Memory B cell (primary cell): ENCODE results near the gene SLC17A7.

Source experiments
- ATAC-seq: fragments of 150-1000 bp; cut with Tn5 transposase; 2 replicates; pipeline ENCODE4 v1.10.0; 2021; ENCODE audit warnings: low read depth, mild to moderate bottlenecking, moderate library complexity
- DNase-seq, 2 donors: peaks; one replicate each; pipeline ENCODE4 v3.0.0; 2022; ENCODE audit warnings: low spot score in 2 of 2
- H3K27ac Mint-ChIP-seq: one replicate; pipeline ENCODE4 v1.8.0; 2022; ENCODE audit warnings: mild to moderate bottlenecking, moderate library complexity, mixed read lengths
- H3K27me3 Mint-ChIP-seq: one replicate; pipeline ENCODE4 v1.8.0; 2022; ENCODE audit warnings: mixed read lengths
- H3K36me3 Mint-ChIP-seq: one replicate; pipeline ENCODE4 v1.8.0; 2022; ENCODE audit warnings: mild to moderate bottlenecking, mixed read lengths
- H3K4me1 Mint-ChIP-seq: one replicate; pipeline ENCODE4 v1.8.0; 2022; ENCODE audit warnings: mixed read lengths
- H3K4me3 Mint-ChIP-seq: one replicate; pipeline ENCODE4 v1.8.0; 2022; ENCODE audit warnings: mild to moderate bottlenecking, moderate library complexity, mixed read lengths
- H3K9me3 Mint-ChIP-seq: one replicate; pipeline ENCODE4 v1.8.0; 2022; ENCODE audit warnings: mixed read lengths

The SLC17A7 gene

GRCh38 chr19:49443366-49444099, 2.2 kb upstream of the SLC17A7 start:
- H3K4me3 Mint-ChIP-seq = peak overlapping the region; percentile 86
- peak; percentile 94 to 96 for DNase-seq
- H3K36me3 Mint-ChIP-seq = peaks cover 11% of the 10 kb centered on the region
- peaks cover 27% of the 10 kb centered on the region for H3K27me3 Mint-ChIP-seq
- peak; percentile 85 for ATAC-seq
- H3K4me1 Mint-ChIP-seq = peaks cover 31% of the 10 kb centered on the region
- no peaks in the 10 kb centered on the region for H3K9me3 Mint-ChIP-seq
- H3K27ac Mint-ChIP-seq = peak overlapping the region; percentile 92

DNA sequence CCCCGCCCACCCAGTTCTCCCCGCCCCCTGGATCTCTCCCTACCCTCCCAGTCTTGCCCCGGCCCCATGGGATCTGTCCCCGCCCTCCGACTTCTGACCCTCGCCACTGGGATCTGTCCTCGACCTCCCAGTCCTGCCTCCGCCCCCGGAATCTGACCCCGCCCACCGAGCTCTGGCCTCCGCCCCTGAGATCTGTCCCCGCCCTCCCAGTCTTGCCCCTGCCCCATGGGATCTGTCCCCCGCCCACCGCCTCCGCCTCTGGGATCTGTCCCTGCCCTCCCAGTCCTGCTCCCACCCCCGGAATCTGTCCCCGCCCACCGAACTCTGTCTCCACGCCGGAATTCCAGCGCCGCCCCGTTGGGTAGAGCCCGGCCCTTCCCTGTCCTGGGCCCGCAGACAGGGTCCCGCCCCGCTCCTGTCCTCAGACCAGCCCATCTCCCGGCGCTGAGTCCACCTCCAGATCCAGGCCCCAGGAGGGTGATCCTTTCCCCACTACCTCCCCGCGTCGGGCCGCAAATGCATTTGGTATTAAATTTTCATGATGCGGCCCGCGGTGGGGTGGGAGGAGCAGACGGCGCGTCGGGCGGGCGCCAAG, 1.5 kb upstream of the SLC17A7 start:
- Mint-ChIP-seq H3K9me3 (no peaks in the 10 kb centered on the region), H3K27me3 (peaks cover 33% of the 10 kb centered on the region), H3K27ac (peak overlapping the region; percentile 92), H3K4me1 (peaks cover 30% of the 10 kb centered on the region), H3K36me3 (peaks cover 7% of the 10 kb centered on the region), H3K4me3 (peak overlapping the region; percentile 86)
- ATAC-seq (peak; percentile 23), DNase-seq (no peak)

DNA sequence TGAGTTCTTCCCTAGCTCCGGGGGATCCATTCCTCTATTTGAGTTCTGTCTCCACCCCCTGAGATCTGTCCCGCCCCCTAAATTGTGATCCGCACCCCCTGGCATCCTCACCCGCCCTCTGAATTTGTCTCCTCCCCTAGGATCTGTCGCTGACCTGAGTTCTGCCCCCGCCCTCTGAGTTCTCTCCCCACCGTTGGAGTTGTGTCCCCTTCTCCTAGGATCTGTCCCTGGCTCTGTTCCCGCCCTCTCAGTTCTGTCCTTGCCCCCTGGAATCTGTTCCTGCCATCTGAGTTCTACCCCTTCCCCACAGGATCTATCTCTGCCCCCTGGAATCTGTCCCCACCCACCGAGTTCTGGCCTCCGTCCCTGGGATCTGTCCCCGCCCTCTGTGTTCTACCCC, 1.0 kb upstream of the SLC17A7 start:
- H3K27me3 Mint-ChIP-seq = peaks cover 38% of the 10 kb centered on the region
- no peak for DNase-seq
- H3K4me1 Mint-ChIP-seq = peaks cover 34% of the 10 kb centered on the region
- no peaks in the 10 kb centered on the region for H3K9me3 Mint-ChIP-seq
- no peak for ATAC-seq
- peaks cover 7% of the 10 kb centered on the region for H3K36me3 Mint-ChIP-seq
- H3K4me3 Mint-ChIP-seq = peak overlapping the region; percentile 86
- H3K27ac Mint-ChIP-seq = peak overlapping the region; percentile 56

DNA sequence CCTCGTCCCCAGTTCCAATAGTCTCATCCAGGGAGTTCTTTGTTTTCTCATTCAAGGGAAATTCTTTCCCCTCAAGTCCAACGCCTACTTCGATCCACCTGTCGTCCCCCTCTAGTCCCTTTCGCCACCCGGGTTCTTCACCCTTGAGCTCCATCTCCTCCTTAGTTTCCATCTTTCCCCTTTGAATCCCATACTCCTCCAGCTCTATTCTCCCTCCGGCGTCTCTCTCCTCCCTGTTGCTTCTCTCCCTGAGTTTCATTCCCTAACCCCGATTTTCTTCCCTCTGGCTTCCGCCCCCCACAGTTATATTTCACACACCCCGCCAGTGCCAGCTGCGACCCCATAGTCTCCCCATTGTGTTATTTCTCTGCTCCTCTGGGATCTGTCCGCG, 628 bp upstream of the SLC17A7 start:
- peak overlapping the region; percentile 86 for H3K4me3 Mint-ChIP-seq
- peak overlapping the region; percentile 56 for H3K27ac Mint-ChIP-seq
- no peaks in the 10 kb centered on the region for H3K9me3 Mint-ChIP-seq
- H3K4me1 Mint-ChIP-seq = peaks cover 35% of the 10 kb centered on the region
- H3K36me3 Mint-ChIP-seq = peaks cover 7% of the 10 kb centered on the region
- H3K27me3 Mint-ChIP-seq = peaks cover 41% of the 10 kb centered on the region
- ATAC-seq = no peak
- DNase-seq = no peak

GRCh38 chr19:49440439-49441209, 703 bp downstream of the SLC17A7 start:
- Mint-ChIP-seq H3K9me3 (no peaks in the 10 kb centered on the region), H3K36me3 (peaks cover 7% of the 10 kb centered on the region), H3K27me3 (peaks cover 49% of the 10 kb centered on the region), H3K27ac (no peak overlapping the region), H3K4me1 (peaks cover 43% of the 10 kb centered on the region), H3K4me3 (peak overlapping the region; percentile 39)
- no peak for ATAC-seq
- no peak for DNase-seq

DNA sequence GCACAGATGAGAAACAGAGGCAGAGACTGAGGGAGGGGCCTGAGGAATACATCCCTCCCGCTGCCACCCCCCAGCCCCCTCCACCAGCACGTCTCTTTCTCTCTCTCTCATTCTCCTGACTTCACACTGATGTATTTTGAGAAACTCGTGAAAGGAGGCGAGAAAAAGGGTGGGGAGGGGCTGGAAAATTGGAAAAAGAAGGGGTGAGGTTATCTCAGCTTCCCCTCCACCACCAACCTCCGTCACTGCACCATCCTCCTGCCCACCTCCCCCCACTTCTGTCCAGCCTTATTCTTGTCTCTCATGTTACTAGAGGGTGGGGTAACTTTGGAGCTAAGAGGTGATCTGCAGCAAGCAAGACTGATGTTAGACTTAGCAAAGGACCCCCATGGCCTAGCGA, 1.5 kb downstream of the SLC17A7 start:
- no peak for ATAC-seq
- Mint-ChIP-seq H3K36me3 (peaks cover 7% of the 10 kb centered on the region), H3K27ac (no peak overlapping the region), H3K4me1 (peaks cover 43% of the 10 kb centered on the region), H3K9me3 (no peaks in the 10 kb centered on the region), H3K27me3 (peaks cover 53% of the 10 kb centered on the region), H3K4me3 (no peak overlapping the region)
- no peak for DNase-seq

GRCh38 chr19:49438261-49438660, 3.1 kb downstream of the SLC17A7 start:
- H3K4me1 Mint-ChIP-seq = peaks cover 40% of the 10 kb centered on the region
- no peak for DNase-seq
- H3K27me3 Mint-ChIP-seq = peaks cover 59% of the 10 kb centered on the region
- H3K36me3 Mint-ChIP-seq = peaks cover 7% of the 10 kb centered on the region
- H3K4me3 Mint-ChIP-seq = no peak overlapping the region
- no peak overlapping the region for H3K27ac Mint-ChIP-seq
- no peak for ATAC-seq
- no peaks in the 10 kb centered on the region for H3K9me3 Mint-ChIP-seq

DNA sequence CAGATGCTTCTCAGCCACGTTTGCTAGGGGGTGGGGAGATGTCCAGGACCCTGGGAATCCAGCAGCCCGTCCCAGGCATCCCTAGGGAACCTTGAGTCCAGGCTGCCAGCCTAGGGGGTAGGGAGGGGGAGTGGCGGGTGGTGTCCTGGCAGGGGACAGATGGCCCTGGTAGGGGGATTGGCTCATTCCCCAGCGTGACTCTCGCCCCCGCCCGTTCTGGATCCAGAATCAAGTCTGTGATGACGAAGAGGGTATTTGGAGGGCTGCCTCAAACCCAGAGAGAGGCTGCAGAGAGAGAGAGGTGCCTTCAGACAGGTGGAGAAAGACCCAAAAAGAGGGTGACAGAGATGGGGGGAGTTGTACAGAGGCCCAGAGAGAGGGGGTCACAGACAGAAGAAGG, 4.1 kb downstream of the SLC17A7 start:
- H3K4me1 Mint-ChIP-seq = peaks cover 37% of the 10 kb centered on the region
- DNase-seq (no peak), ATAC-seq (no peak)
- peaks cover 7% of the 10 kb centered on the region for H3K36me3 Mint-ChIP-seq
- no peak overlapping the region for H3K4me3 Mint-ChIP-seq
- H3K9me3 Mint-ChIP-seq = no peaks in the 10 kb centered on the region
- peaks cover 61% of the 10 kb centered on the region for H3K27me3 Mint-ChIP-seq
- peak overlapping the region; percentile 22 for H3K27ac Mint-ChIP-seq

- Mint-ChIP-seq H3K4me3 (no peak overlapping the region), H3K9me3 (no peaks in the 10 kb centered on the region)
- no peak for DNase-seq
These were observed 4.8 kb downstream of the SLC17A7 start for GRCh38 chr19:49436381-49437017.

GRCh38 chr19:49435670-49436069, 5.7 kb downstream of the SLC17A7 start:
- H3K36me3 Mint-ChIP-seq = peaks cover 2% of the 10 kb centered on the region
- ATAC-seq (no peak), DNase-seq (no peak)
- H3K4me3 Mint-ChIP-seq = no peak overlapping the region
- H3K27me3 Mint-ChIP-seq = peaks cover 58% of the 10 kb centered on the region
- H3K27ac Mint-ChIP-seq = no peak overlapping the region
- H3K9me3 Mint-ChIP-seq = no peaks in the 10 kb centered on the region
- H3K4me1 Mint-ChIP-seq = peaks cover 33% of the 10 kb centered on the region

More at GRCh38 chr19:49436381-49437017, 4.8 kb downstream of the SLC17A7 start:
- Mint-ChIP-seq H3K27me3 (peaks cover 58% of the 10 kb centered on the region), H3K27ac (peak overlapping the region; percentile 22), H3K36me3 (peaks cover 4% of the 10 kb centered on the region), H3K4me1 (peaks cover 33% of the 10 kb centered on the region)
- ATAC-seq = peak; percentile 61

DNA sequence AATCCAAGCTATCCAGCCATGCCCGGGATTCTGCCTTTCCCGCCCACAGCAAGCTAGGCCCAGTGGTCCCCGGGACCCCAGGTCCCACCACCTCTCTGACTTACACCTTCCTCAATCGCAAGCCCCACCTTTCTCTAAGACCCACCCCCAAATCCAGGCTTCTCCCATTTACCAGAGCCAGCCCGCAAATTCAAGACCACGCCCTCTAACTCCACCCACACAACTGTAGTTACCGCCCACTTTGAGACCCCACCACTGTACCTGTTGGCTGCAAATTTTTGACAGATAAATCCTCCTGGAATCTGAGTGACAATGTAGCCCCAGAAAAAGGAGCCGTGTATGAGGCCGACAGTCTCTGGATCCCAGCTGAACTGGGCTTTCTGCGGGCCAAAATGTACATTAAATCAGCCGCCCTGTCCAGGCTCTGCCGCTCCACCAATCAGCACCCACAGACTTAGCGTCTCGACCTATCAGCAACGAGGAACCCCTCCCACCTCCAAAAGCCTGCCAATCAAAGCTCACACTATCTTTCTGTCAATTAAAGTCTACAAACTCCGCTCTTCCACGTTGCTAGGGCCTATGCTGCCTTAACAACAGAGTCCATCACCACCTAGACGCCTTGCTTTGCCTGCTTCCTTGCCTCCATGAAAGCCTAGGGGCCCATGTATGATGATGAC, 6.3 kb downstream of the SLC17A7 start:
- H3K27me3 Mint-ChIP-seq = peaks cover 59% of the 10 kb centered on the region
- H3K9me3 Mint-ChIP-seq = no peaks in the 10 kb centered on the region
- no peak for DNase-seq
- H3K36me3 Mint-ChIP-seq = no peaks in the 10 kb centered on the region
- no peak overlapping the region for H3K27ac Mint-ChIP-seq
- no peak overlapping the region for H3K4me3 Mint-ChIP-seq
- H3K4me1 Mint-ChIP-seq = peaks cover 35% of the 10 kb centered on the region
- ATAC-seq = no peak

- Mint-ChIP-seq H3K9me3 (no peaks in the 10 kb centered on the region), H3K36me3 (no peaks in the 10 kb centered on the region), H3K4me3 (no peak overlapping the region), H3K4me1 (peaks cover 45% of the 10 kb centered on the region), H3K27me3 (peaks cover 60% of the 10 kb centered on the region), H3K27ac (no peak overlapping the region)
- ATAC-seq (no peak), DNase-seq (no peak)
These were observed 8.0 kb downstream of the SLC17A7 start for GRCh38 chr19:49433240-49433901.
